Activated CD8-positive, alpha-beta memory T cell treated with anti-CD3 and anti-CD28 coated beads for 24 hours (primary cell): ENCODE data around the gene AIG1.

Experiments used
- DNase-seq: peaks from one replicate; pipeline ENCODE4 v3.0.0-alpha.2; 2020

Gene AIG1

DNA sequence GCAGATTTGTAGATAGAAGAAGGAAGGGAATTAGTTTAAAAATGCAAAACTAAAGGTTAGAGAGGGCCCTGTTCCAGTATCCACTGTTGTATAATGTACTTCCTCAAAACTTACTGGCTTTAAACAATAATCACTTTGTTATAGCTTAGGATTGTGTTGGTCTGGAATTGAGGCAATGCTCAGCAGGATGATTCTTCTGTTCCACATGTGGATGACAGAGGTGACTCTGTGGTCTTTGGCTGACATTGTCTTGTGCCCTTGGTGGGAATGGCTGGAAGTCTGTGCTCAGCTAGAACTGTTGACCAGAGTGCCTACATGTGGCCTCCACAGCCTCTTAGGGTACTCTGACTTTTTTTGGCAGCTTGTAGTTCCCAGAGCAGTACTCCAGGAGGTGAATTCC is 143.4 kb downstream of the AIG1 start:
- DNase-seq: no peak

DNA sequence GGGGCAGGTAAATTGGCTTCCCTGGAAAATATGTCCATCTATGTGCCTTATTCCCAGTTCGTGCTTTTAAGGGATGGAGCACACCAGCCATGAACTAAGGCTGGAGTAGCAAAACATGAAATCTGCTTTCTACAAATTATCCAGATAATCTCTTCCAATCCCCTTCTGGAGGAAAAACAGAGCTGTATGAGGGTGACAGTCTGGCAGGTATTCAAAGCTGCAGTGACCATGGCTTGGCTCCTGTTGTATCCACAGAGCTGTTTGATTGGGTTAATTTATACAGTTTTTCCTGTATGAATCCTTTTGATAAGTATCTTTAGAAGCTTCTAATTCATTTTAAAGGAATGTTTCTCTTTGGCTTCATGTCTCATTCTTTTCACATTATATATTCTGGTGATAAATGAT is 144.4 kb downstream of the AIG1 start:
- no peak for DNase-seq

DNA sequence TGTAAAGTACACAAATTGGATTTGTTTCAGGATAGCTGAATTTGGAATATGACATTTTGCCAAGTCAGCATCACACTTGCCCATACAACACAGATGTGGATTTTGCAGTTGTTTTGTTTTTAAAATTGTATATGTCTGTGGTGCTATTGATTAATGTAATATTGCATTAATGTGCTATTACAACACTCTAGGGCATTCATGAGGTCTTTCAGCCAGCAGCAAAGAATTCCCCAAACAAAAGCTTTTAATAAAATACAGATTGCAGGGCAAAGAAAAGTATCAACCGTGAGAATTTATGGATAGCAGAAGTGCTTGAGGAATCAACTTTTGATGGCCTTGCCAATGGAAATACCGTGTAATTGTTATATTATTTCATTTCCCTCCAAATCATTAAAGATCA is 144.9 kb downstream of the AIG1 start:
- no peak for DNase-seq

DNA sequence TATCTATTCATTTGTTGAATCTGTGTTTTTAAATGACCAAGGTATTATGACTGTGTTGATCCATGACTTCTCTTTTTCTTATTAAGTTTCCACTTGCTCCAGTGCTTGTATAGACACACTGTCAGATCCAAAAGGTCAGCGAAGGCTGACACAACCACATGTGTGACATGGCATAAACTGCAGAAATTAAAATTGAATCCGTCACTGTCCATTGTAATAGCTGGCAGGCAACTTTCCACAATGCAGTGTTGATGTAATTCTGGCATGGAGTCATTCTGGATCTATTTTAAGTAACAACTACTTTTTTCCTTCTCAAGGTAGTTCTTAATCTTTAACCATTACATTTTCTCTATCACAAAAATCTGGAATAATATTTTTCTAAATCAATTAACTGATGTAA is 145.3 kb downstream of the AIG1 start:
- DNase-seq: no peak

DNA sequence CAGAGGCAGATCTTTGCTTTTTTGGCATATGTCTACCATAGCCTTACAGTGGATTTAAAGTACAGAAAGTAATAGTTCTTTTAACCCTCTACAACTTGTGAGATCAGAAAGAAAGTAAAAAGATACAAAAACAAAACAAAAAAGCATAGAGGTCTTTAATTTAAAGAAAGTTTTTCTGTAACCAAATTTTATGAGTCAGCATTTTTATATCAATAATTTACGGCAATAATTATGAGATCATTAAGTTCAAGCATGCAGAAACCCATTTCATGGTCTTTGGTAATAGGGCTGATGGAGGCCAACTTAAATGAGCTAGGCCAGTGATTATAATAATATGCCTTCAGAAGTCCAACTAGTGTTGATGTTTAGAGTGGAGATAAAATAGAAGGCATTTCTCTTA is 145.9 kb downstream of the AIG1 start:
- DNase-seq: no peak

DNA sequence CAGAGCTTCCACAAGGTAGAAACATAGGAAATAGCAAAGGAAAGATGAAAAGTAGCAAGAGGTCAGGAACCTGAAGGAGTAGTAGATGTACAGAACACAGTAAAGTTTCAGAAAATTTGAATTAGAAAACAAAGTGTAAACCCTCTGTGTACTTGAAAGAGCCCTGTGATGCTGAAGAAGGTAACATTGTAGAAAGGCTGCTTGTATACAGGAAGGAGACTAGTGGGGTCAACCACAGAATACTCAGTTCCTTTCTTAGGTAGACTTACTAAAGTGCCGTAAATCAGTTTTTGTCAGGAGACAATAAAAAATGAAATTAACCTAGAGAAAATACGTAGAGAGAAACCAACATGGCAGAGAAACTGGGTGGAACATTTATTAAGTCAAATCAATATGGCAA is 149.7 kb downstream of the AIG1 start:
- DNase-seq: no peak

DNA sequence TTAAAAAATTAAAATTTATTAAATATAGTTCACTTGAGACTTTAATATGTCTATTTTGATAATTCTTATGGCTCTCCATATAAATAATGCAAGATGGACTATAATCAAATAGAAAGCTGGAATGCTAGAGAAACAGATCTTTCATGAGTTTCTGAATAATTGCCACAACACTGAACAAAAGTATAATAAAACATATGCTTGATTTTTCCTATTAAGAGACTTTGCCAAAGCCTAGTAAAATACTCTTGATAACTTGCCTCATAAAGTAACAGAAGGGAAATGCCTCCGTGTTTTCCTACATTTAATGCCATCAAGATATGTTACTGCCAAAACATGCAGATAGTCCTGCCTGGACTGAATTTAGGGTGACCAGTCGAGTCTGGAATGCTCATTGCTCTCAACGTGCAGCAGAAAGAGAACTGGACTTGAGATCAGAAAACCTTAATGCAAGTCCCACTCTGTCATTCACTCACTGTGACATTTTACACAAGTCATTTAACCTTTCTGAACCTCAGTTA is 153.2 kb downstream of the AIG1 start:
- DNase-seq: no peak

DNA sequence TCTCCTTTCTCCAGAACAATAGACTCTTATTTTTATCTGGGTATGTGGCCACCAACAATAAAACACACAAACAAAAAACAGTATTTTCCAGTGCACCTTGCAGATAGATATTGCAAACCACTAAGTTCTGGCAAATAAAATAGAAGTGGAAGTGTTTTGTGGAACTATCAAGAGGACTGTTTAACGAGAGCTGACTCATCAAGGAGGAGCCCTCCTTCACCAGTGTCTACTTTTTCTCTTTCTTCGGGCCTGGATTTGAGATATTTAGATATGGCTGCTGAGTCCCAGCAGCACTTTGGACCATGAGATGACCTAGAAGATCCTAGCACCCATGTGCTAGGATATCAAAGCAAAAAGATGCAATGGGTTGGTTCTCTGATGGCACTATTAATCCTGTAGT is 154.7 kb downstream of the AIG1 start:
- DNase-seq: no peak

DNA sequence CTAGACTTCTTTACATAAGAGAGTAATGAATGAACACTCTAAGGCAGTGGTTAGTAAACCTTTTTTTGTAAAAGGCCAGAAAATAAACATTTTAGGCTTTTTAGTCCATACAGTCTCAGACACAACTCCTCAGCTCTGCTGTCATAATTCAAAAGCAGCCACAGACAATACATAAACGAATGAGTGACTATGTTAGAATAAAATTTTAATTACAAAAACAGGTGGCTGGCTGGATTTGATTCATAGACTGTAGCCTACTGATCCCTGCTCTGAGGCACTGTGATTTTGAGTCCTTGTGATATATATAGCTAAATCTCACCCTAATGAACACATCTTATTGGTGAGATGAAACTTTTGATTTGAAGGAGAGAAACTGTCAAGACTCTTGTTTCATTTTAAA is 155.1 kb downstream of the AIG1 start:
- DNase-seq: no peak

DNA sequence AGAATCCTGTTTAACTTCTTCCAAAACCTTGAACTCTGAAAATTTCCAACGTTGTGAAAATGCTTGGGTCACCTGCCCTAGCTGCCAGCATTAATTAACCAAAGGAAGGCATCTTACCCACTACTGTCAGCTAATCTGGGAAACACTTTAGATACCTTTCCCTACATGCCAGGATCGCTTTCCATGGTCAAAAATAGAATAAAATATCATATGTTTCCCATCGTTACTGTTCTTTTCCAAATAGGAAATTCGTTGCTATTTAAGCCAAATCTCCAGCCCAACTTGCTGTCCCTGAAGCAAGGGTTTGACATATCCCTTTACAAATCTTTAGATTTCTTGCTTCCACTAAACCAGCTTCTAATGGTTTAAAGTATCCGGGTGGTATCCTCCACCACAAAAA is 157.5 kb downstream of the AIG1 start:
- DNase-seq: no peak

DNA sequence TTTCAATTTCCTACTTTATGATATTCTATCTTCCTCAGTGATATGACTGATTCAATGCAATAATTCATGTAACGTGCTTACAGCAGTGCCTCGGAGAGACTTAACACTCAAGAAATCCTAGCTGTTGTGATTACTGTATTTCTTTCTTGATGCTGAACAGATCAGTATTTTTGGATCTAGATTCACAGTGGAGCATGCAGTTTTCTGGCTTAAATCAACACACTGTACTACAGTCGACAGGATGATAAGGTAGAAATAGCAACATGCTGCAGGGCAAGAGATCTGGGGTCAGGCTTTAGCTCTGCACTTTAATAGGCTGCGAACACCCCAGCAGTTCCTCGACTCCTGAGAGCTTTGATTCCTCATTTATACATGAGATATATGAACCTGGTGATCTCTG is 161.0 kb downstream of the AIG1 start:
- DNase-seq: no peak

DNA sequence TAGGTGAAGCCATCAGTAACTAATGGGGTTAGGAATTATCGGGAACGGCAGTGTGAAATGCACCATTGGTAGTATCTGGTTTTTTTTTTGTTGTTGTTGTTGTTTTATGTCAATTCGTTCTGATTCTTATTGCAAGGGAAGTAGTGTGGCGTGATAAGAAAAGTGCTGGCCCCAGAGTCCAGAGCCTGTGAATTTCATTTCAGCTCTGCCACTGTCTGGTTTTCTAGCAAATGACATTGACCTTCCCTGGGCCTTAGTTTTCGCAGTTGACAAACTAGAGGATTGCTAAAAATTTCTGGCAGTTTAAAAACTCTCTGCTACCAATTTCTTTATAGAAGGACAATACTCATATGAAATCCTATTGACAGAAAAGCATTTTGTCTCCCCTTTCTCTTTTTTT is 161.6 kb downstream of the AIG1 start:
- no peak for DNase-seq

DNA sequence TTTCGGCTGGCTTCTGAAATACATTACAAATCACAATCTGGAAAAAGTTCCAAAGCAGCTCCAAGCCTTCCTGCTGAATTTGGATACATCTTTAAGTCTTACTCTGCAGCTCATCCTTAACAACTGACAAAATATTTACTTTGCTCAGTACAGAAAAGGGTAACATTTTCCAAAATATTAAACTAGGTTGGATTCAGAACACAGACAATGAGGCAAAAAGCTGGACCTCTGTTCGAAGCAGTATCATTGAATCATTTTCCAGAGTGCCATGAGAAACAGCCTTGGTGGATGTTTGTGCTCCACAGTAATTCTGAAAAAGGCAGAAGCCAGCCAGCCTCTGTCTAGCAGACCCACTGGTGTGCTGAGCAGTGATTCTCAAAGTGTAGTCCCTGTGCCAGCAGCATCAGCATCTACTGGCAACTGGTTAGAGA is 162.1 kb downstream of the AIG1 start:
- no peak for DNase-seq

DNA sequence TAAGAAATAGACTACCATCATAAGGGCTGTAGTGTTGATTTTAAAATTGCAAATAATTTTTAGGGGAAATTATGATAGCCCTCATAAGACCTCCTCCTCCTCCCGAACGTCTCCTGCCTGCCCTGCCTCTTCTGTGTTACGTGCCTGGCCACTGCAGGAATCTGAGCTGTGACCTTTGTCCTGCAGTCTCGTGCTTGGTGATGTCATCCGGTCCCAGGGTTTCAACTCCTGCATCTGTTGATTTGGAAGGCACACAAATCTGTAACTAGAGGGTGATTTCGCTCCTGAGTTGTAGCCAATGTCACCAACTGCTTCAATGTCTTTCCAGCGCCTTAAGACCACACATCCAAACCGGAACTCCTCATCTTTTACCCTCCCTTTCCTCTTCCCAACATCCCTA is 163.2 kb downstream of the AIG1 start:
- DNase-seq: no peak

DNA sequence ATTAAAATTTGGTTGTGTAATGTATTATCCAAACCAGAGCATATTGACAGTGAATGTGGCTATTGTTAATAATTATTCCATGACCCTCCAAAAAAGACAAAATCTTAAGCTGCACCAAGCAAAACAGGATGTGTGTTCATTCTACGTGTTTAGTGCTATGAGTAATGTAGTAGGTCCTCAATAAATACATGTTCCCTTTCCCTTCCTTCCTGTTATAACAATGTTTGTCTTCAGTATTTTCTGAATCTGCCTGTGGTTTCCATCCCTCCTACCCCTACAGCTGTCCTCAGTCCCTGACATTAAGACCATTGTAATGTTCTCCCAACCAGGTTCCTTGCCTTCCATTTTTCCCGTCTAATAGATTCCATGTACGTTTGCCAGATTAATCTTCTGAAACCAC is 163.8 kb downstream of the AIG1 start:
- no peak for DNase-seq

DNA sequence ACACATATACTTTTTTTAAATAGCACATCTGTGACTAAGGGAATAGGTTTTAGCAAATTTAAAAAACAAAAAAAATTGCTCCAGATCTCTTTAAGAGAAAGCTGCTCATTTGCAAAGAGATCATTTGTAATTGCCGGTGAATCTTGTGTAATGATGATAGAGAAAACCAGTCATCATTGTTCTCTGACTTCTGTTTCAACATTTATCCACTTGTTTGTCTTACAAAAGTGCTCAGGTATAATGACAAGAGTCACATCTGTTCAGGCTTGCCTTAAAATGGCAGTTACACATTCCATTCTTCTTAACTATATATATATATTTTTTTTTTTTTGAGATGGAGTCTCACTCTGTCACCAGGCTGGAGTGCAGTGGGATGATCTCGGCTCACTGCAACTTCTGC is 165.2 kb downstream of the AIG1 start:
- no peak for DNase-seq

DNA sequence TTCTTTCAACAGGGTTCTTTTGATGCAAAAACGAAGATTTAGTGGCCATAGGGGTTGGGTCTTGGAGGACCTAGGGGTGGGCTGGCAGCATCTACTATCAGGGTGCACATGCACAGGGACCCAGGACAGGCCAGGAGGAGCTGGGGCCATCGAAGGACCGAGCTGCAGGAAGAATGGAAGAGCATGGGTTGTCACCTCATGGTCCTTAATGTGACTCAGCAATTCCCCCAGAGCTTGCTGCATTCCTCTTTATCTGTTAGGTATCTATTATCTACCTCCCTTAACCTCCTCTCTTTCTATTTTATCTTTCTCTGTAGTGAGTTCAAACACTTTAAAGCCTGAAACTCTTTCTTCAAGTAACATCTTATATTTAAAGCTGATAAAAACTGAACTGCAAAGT is 167.0 kb downstream of the AIG1 start:
- no peak for DNase-seq

DNA sequence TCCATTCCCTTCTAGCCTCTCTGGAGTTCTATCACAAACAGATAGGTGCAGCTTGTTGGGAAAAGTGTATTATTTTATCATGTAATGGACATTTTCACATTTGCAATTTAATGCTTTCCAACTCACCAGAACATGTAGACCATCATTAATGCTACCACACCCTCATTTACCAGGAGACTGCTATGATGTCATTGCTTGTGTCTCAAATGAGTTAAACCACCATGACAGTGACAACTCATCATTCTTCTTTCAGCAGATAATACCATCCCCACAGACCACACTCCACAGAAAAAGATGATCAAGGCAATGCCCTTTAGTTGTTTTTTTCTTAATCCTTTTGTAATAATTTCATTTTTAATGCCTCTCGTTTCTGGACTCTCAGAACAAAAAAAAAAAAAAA is 168.7 kb downstream of the AIG1 start:
- DNase-seq: no peak

DNA sequence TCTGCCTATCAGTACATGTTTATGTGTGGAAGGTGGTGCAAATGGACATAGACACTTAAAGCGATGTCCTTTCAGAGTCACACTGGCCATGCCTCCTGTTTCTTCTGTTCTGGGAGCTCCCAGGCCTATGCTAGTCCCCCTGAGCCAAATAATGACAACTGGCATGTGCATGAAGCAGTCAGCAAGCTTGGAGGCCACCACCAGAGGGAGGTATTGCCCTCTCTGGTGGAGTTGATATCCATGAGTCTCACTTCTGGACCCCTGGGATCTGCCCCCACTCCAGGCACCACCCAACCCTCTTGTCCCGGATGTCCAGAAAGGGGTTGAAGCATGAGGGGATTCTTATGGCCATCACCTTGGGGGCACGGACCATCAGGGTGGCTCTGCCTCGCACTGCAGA is 172.2 kb downstream of the AIG1 start:
- DNase-seq: no peak

DNA sequence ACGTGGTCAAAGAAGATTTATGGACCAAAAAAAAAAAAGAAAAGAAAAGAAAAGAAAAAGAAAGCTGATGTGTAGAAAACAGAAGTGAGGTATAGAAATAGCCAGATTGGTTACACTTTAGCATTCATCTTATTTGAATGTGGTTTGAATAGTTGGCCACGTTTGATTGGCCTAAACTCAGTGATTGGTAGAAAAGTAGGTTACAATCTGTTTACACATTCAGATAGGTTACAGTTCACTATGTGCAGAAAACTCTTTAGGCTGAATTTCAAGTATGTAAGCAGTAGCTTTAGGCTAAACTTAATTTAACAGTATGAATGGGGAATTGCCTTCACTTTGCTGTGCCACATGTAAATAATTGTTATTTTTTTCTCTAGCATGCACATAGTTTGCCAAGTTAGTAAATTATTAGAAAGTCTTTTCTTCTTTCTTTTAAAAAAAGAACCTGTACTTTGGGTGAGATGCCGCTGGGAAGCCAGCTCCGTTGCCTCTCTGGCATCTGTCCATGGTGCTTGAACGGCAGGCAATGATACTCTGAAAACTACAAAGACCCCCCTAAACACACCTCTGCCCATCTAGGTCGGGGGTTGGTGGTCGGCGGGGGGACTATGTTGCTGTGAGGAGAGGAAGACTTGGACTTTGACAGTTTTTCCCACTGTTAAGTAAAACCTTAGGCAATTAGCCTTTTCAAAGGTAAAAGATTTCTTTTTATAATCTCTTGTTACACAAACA is 173.0 kb downstream of the AIG1 start:
- no peak for DNase-seq

DNA sequence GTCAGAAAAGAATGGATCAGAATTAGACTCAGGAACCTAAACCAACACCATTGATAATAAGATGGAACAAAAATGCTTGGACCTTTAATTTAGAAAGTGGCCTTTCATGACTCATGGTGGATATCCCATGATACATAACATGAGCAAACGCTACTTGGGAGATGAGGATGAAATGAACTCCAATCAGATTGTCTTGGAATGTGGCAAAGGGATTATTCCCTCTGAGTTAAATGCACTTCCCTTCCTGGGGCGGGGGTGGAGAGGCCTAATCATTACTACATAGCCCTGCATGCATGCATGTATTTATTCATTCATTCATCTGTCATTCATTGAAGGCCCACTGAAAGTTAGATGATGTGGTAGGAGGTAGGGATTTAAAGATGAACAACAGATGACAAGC is 174.0 kb downstream of the AIG1 start:
- DNase-seq: no peak

DNA sequence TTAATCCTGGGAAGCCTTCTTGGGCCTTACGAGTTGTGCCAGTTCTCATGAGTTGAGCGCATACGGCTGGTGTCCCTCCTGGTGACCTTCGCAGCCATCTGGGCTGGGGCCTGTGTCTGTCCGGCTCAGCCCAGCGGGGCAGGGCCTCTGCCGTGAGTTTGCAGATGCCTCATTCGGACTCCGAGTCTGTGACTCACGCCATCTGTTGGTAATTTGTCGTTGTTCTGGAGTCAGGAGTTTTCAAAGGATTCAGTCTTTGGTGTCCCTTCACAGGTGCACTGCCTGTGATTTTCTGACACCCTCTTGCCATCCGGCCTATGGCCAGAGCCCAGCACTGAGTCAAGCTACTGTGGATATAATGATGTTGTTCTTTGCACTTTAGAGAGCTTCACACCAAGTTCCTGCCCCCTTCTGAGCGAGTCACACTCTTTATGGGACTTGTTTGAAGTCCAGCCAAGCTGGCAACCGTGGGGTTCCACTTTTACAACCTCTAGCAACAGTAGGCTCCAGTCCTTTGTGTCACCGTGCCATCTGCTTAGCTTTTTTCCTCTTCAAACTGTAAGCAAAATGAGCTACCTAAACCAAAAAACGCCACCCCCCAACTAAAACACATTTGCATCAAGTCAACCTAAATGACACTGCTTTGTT is 175.6 kb downstream of the AIG1 start:
- no peak for DNase-seq

DNA sequence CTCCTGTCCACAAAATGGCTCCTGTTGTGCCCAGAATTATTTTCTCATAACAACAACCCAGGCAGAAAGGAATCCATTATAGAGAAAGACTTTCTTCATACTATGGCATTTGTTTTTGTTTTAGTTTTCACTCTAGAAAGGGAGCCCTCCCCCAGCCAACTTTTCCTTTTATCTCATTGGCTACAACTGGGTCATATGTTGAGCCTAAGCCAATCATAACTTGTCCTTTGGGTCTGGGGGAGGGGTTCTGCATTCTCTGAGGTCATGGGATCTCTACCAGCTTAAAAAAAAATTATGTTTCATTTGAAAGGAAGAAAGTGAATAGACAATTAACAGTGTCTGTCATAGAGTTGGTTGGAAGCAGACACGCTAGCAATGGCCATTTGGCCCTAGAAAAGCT is 177.6 kb downstream of the AIG1 start:
- DNase-seq: no peak

DNA sequence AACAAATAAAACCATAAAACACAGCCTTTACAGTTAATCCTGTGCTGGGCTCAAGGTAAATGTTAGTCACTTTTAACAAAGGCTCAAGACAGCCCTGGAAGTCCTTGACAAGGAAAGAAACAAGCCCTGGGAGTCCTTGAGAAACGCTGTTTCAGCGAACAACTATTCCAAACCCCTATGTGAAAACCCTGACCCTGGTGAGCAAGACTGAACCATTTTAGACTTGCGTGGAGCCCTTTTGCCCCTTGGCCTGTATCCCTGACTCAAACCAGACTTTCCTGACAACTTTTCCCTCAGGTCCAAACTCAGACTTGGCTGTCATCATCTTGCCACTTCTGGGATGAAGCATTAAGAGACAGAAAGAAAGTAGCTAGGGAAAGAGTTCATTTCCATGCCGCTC is 180.4 kb downstream of the AIG1 start:
- no peak for DNase-seq

DNA sequence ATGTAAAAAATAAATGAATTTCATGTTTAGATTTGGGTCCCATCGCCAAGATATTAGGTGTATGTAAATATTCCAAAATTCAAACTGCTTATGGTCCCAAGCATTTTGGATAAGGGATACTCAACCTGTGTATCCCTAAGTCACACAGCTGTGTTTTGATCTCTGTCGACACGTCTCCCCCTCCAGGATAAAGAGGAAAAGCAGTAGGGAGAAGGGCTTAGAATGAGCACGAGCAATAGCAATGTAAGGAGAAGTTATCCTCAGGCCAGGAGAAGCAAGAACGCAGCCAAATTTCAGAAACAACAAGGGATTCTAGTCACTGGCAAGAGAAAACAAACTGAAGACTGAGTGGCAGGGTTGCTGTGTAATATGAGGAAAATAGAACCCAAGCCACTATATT is 181.2 kb downstream of the AIG1 start:
- no peak for DNase-seq
